Upper lobe of right lung (tissue), 1 donor: ENCODE measurements around the gene KLHL26. TPM values are rescaled to one million over a fixed set of nuclear protein-coding genes. Genes with fewer than 3 reads are reported as not detected.
A peak's percentile ranks its signal among the peaks of the same experiment; 100 is the strongest.

ENCODE experiments used
- ATAC-seq: fragments of 200-7000 bp; cut with Tn5 transposase; one replicate; pipeline ENCODE4 v1.9.1; 2020; ENCODE audit warnings: mild to moderate bottlenecking, moderate library complexity
- DNase-seq: peaks from one replicate; pipeline ENCODE4 v3.0.0-alpha.2; 2020
- H3K27ac ChIP-seq: fragments of 200-600 bp; one replicate; pipeline ENCODE4 v1.8.0; 2022
- H3K27me3 ChIP-seq: fragments of 200-600 bp; one replicate; pipeline ENCODE4 v1.8.0; 2022; ENCODE audit warnings: mild to moderate bottlenecking
- H3K36me3 ChIP-seq: fragments of 200-600 bp; one replicate; pipeline ENCODE4 v1.8.0; 2022
- H3K4me1 ChIP-seq: fragments of 200-600 bp; one replicate; pipeline ENCODE4 v1.8.0; 2022
- H3K4me3 ChIP-seq: fragments of 200-600 bp; one replicate; pipeline ENCODE4 v1.8.0; 2022; ENCODE audit warnings: mild to moderate bottlenecking
- H3K9me3 ChIP-seq: fragments of 200-600 bp; one replicate; pipeline ENCODE4 v1.8.0; 2022
- intact Hi-C: fragments of 100-400 bp; cut with DNase I; formaldehyde crosslinking; loops from one replicate; pipeline ENCODE4 v1.11.0; 2022
- total RNA-seq: library from RNA; stranded (reverse); fragmentation: NEBNext Ultra II Directional; extraction: Animal tissue kit (Norgen Biotek cat#: 25700); gene quantifications from one replicate; pipeline ENCODE4 v1.2.1, GENCODE V29; 2021
- TF ChIP-seq, protein P1 (sequence below): fragments of 200-600 bp; IDR thresholded peaks from one replicate; pipeline ENCODE4 v1.8.0; 2022; ENCODE audit warnings: antibody characterized with exemption
- donor health status: DM: no; HTN: yes; CAD: no; lungs with severe emphysema.

KLHL26 gene
- total RNA-seq, 1 donor from 2014 or later = 11.8 TPM

GRCh38 chr19:18682807-18683108 lies 45.9 kb downstream of the KLHL26 start:
- Histone ChIP-seq H3K27ac (peak overlapping the region; percentile 73), H3K36me3 (no peaks in the 10 kb centered on the region), H3K27me3 (no peaks in the 10 kb centered on the region), H3K9me3 (no peaks in the 10 kb centered on the region), H3K4me3 (peak overlapping the region; percentile 61), H3K4me1 (peaks cover 19% of the 10 kb centered on the region)
- DNase-seq (no peak), ATAC-seq (no peak)
- intact Hi-C loops = no loop called here
- TF ChIP-seq, protein P1, sequence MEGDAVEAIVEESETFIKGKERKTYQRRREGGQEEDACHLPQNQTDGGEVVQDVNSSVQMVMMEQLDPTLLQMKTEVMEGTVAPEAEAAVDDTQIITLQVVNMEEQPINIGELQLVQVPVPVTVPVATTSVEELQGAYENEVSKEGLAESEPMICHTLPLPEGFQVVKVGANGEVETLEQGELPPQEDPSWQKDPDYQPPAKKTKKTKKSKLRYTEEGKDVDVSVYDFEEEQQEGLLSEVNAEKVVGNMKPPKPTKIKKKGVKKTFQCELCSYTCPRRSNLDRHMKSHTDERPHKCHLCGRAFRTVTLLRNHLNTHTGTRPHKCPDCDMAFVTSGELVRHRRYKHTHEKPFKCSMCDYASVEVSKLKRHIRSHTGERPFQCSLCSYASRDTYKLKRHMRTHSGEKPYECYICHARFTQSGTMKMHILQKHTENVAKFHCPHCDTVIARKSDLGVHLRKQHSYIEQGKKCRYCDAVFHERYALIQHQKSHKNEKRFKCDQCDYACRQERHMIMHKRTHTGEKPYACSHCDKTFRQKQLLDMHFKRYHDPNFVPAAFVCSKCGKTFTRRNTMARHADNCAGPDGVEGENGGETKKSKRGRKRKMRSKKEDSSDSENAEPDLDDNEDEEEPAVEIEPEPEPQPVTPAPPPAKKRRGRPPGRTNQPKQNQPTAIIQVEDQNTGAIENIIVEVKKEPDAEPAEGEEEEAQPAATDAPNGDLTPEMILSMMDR = no peak

DNA sequence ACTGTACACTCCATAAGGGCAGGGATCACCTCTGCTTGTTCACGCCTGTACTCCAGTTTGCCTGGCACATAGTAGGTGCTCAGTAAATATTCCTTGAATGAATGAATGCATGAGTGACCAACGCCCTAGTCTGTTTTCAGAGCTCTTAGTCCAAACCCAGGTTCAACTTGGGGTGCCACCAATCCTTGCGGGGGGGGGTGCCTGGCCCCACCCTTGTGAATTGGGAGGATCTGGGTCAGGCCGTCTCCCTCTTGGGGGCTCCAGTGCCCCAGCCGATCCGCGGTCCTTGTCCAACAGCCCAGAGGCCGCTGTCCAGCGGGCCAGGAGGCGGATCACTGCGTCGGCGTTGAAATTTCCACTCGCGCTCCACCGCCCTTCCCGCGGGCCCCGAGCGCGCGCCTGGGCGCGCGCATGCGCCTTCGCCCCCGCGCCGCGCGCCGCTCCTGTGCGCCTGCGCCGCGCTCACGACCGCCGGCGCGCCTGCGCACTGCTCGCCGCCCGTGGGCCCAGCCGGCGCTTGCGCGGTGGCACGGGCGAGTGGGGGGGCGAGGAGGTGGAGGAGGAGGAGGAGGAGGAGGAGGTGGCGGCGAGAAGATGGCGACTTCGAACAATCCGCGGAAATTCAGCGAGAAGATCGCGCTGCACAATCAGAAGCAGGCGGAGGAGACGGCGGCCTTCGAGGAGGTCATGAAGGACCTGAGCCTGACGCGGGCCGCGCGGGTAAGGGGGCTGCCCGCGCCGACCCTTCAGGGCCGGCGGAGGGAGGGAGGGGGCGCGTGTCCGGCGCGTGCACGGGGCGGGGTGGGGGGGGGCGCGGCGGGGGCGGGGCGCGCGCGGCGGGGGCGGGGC lies 46.5 kb downstream of the KLHL26 start, which contains the start of gene CRTC1:
TSS of gene CRTC1 (plus strand) at position 572 of the 849 bp plus-strand sequence. CDS start at position 595, 23 bp downstream.
- Histone ChIP-seq H3K27ac (peak within 1 kb of the TSS; percentile 73), H3K4me1 (peaks cover 17% of the 10 kb centered on the region), H3K36me3 (no peaks in the 10 kb centered on the region), H3K9me3 (no peaks in the 10 kb centered on the region), H3K4me3 (peak within 1 kb of the TSS; percentile 61), H3K27me3 (no peaks in the 10 kb centered on the region)
- peak; percentile 95 for ATAC-seq
- DNase-seq = peak; percentile 96
- TF ChIP-seq, protein P1 = no peak
- intact Hi-C loops = no loop called here

- DNase-seq (no peak), ATAC-seq (no peak)
- Histone ChIP-seq H3K27ac (no peak overlapping the region), H3K4me3 (peak overlapping the region; percentile 61), H3K4me1 (peaks cover 16% of the 10 kb centered on the region), H3K9me3 (no peaks in the 10 kb centered on the region), H3K36me3 (no peaks in the 10 kb centered on the region), H3K27me3 (no peaks in the 10 kb centered on the region)
- TF ChIP-seq, protein P1 = no peak
- intact Hi-C loops = no loop called here
These were observed 47.3 kb downstream of the KLHL26 start for GRCh38 chr19:18683958-18684641.

GRCh38 chr19:18684642-18684993 lies 47.8 kb downstream of the KLHL26 start:
- no peaks in the 10 kb centered on the region for H3K9me3 ChIP-seq
- H3K4me3 ChIP-seq = peak overlapping the region; percentile 61
- ATAC-seq = no peak
- TF ChIP-seq, protein P1 = no peak
- DNase-seq = no peak
- no peak overlapping the region for H3K27ac ChIP-seq
- no peaks in the 10 kb centered on the region for H3K36me3 ChIP-seq
- intact Hi-C loops = no loop called here
- H3K4me1 ChIP-seq = peaks cover 16% of the 10 kb centered on the region
- H3K27me3 ChIP-seq = no peaks in the 10 kb centered on the region

- Histone ChIP-seq H3K27me3 (no peaks in the 10 kb centered on the region), H3K27ac (no peak overlapping the region), H3K4me3 (no peak overlapping the region), H3K4me1 (peaks cover 16% of the 10 kb centered on the region), H3K9me3 (no peaks in the 10 kb centered on the region), H3K36me3 (no peaks in the 10 kb centered on the region)
- no peak for DNase-seq
- no peak for ATAC-seq
- TF ChIP-seq, protein P1 = no peak
- intact Hi-C loops = no loop called here
These were observed 48.9 kb downstream of the KLHL26 start for GRCh38 chr19:18685597-18686190.
